HG02885 (cell line): Measurements from ENCODE around the gene PIM1.
"Not testable (repeated sequence)": the region's sequence is repeated elsewhere in the genome, so short reads cannot be mapped to it uniquely, and the experiment has no call there.

Source experiments
- ATAC-seq: cut with Tn5 transposase; IDR thresholded peaks from one replicate; pipeline ENCODE4 v1.9.1; 2021; ENCODE audit warnings: mild to moderate bottlenecking; ENCODE audit not compliant: unreplicated experiment, poor library complexity

PIM1 gene

GRCh38 chr6:37169496-37170272 lies at the start of gene PIM1:
PIM1 (plus strand) TSS chr6:37170152; CDS start chr6:37170576, 424 bp downstream.
- ATAC-seq = peak; percentile 82

- ATAC-seq = no peak
Measured at GRCh38 chr6:37121556-37121955, 48.4 kb upstream of the PIM1 start.

- ATAC-seq = no peak
Measured at GRCh38 chr6:37122861-37123260, 47.1 kb upstream of the PIM1 start.

GRCh38 chr6:37123957-37124729 lies 45.8 kb upstream of the PIM1 start:
- no peak for ATAC-seq

GRCh38 chr6:37125774-37126492 lies 44.0 kb upstream of the PIM1 start:
- no peak for ATAC-seq

- no peak for ATAC-seq
Measured at GRCh38 chr6:37126493-37126958, 43.4 kb upstream of the PIM1 start.

- ATAC-seq = no peak
Measured at GRCh38 chr6:37126961-37127616, 42.9 kb upstream of the PIM1 start.

- no peak for ATAC-seq
Measured at GRCh38 chr6:37127961-37128862, 41.7 kb upstream of the PIM1 start.

- not testable (repeated sequence) for ATAC-seq
Measured at GRCh38 chr6:37128863-37129443, 41.0 kb upstream of the PIM1 start.

GRCh38 chr6:37129566-37129965 lies 40.4 kb upstream of the PIM1 start:
- ATAC-seq = no peak

GRCh38 chr6:37130704-37131103 lies 39.2 kb upstream of the PIM1 start:
- no peak for ATAC-seq

- ATAC-seq = no peak
Measured at GRCh38 chr6:37131104-37131959, 38.6 kb upstream of the PIM1 start.

GRCh38 chr6:37131960-37132253 lies 38.0 kb upstream of the PIM1 start:
- ATAC-seq = no peak

- no peak for ATAC-seq
Measured at GRCh38 chr6:37134036-37134395, 35.9 kb upstream of the PIM1 start.

- no peak for ATAC-seq
Measured at GRCh38 chr6:37134396-37135191, 35.4 kb upstream of the PIM1 start.

GRCh38 chr6:37135835-37136694 lies 33.9 kb upstream of the PIM1 start:
- ATAC-seq = no peak

GRCh38 chr6:37136821-37137200 lies 33.1 kb upstream of the PIM1 start:
- ATAC-seq = no peak
